T1000 (cell line): ENCODE measurements around the gene RASD2.

Experiments
- DNase-seq: peaks from one replicate; lab custom pipeline; 2025; ENCODE audit warnings: mixed read lengths; lab: John Stamatoyannopoulos, UW

Gene RASD2

GRCh38 chr22:35541254-35541748 is 670 bp downstream of the RASD2 start:
- DNase-seq = no peak

- no peak for DNase-seq
Observed at GRCh38 chr22:35542157-35542938, 1.7 kb downstream of the RASD2 start.

DNA sequence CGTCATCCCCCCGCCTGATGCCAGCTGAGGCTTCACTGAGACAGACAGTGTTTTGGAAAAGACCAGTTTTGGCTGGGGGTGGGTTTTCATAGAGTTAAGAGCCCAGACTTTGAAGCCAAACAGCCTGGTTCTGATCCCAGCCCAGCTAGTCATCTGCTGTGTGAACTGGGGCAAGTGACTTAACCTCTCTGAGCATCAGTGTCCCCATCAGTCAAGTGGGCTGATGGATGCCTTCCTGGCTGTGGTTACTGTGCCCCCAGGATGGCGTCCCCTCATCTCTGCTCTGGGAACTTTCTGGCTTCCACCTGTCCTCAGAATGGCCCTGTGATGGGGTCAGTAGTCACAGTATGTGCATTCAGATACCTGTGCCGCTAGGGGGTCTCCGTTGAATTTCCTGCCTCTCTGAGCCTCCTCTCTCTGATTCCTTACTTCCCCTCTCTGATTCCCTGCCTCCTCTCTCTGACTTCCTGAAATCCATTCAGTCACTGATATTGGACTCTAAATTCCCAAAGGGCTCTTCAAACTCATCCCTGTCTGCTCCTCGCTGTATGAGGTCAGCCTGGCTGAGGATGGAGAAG is 2.4 kb downstream of the RASD2 start:
- no peak for DNase-seq

DNA sequence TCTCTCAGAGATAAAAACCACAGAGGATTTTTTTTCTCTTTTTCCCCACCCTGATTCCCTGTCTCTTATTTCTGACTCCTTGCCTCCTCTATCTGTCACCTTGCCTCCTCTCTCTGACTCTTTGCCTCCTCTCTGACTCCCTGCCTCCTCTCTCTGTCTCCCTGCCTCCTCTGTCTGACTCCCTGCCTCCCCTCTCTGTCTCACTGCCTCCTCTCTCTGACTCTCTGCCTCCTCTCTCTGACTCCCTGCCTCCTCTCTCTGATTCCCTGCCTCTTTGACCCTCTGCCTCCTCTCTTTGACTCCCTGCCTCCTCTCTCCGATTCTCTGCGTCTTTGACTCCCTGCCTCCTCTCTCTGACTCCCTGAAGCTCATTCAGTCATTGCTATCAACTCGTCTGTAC is 3.1 kb downstream of the RASD2 start:
- no peak for DNase-seq

DNA sequence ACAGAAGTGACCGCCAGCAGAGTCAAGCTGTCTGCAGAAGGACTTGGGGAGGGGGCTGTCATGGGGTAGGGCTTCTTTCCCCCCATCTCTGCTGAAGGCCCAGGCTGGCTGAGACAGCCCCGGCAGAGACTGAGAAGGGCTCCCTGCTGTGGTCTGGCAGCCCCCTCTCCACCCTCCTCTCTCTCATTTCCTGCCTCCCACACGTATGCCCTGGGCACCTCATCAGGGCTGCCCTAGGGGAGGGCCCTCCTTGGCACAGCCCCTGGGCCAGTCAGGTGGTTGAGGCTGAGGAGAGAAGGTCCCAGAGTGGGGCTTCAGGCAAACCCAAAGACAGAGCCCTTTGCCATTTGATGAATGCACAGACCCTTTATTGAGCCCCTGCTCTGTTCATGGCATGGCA is 3.6 kb downstream of the RASD2 start:
- no peak for DNase-seq

DNA sequence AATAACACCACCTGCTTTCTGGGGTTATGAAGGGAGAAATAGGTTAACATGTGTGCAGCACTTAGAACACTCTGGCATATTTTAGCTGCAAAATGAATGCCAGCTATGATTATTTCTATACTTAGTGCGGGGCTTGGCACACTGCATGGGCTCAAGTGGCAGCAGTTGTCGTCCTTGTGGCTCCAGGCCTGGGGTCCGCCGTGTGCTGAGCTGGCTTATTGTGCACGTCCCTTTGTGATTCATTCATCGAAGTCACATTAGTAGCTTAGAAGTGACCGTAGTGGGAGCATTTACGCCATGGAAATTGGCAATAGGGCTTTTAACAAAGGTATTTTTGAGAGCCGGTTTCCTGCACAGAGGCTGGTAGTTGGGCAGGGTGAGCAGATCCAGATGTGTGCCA is 4.2 kb downstream of the RASD2 start:
- no peak for DNase-seq

DNA sequence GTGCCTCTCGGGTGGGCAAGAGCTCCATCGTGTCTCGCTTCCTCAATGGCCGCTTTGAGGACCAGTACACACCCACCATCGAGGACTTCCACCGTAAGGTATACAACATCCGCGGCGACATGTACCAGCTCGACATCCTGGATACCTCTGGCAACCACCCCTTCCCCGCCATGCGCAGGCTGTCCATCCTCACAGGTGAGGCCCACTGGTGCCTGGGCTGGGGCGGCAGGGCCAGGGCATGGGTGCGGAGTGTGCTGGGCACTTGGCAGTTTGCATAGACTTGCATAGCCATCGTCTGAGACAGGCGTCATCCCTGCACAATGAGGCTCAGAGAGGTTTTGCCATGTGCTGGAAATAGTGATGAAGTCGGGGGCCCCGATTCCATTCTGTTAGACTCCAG is 6.3 kb downstream of the RASD2 start:
- no peak for DNase-seq

- no peak for DNase-seq
Observed at GRCh38 chr22:35547987-35548721, 7.5 kb downstream of the RASD2 start.

DNA sequence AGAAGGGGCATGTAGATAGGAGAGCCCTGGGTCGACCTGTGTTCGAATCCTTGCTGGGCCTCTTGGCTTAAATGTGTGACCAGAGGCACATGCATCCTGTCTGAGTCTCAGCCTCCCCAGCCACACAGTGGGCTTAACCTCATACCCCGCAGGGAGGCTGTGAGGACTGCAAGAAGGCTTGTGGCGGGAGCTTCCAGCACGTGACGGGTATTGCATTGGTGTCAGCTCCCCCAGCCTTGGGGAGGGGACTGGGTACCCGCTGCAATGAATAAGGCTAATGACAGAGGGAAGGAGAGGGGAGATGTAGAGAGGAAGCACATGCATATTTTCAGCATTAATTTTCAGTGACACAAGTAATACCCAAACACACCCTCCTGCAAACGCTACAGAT is 8.1 kb downstream of the RASD2 start:
- DNase-seq = no peak

GRCh38 chr22:35549328-35549727 is 8.7 kb downstream of the RASD2 start:
- DNase-seq = no peak

DNA sequence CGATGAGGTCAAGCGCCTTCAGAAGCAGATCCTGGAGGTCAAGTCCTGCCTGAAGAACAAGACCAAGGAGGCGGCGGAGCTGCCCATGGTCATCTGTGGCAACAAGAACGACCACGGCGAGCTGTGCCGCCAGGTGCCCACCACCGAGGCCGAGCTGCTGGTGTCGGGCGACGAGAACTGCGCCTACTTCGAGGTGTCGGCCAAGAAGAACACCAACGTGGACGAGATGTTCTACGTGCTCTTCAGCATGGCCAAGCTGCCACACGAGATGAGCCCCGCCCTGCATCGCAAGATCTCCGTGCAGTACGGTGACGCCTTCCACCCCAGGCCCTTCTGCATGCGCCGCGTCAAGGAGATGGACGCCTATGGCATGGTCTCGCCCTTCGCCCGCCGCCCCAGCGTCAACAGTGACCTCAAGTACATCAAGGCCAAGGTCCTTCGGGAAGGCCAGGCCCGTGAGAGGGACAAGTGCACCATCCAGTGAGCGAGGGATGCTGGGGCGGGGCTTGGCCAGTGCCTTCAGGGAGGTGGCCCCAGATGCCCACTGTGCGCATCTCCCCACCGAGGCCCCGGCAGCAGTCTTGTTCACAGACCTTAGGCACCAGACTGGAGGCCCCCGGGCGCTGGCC is 11.0 kb downstream of the RASD2 start:
- no peak for DNase-seq

DNA sequence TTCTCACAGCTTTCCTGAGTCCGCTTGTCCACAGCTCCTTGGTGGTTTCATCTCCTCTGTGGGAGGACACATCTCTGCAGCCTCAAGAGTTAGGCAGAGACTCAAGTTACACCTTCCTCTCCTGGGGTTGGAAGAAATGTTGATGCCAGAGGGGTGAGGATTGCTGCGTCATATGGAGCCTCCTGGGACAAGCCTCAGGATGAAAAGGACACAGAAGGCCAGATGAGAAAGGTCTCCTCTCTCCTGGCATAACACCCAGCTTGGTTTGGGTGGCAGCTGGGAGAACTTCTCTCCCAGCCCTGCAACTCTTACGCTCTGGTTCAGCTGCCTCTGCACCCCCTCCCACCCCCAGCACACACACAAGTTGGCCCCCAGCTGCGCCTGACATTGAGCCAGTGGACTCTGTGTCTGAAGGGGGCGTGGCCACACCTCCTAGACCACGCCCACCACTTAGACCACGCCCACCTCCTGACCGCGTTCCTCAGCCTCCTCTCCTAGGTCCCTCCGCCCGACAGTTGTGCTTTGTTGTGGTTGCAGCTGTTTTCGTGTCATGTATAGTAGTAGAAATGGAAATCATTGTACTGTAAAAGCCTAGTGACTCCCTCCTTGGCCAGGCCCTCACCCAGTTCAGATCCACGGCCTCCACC is 11.7 kb downstream of the RASD2 start:
- no peak for DNase-seq

DNA sequence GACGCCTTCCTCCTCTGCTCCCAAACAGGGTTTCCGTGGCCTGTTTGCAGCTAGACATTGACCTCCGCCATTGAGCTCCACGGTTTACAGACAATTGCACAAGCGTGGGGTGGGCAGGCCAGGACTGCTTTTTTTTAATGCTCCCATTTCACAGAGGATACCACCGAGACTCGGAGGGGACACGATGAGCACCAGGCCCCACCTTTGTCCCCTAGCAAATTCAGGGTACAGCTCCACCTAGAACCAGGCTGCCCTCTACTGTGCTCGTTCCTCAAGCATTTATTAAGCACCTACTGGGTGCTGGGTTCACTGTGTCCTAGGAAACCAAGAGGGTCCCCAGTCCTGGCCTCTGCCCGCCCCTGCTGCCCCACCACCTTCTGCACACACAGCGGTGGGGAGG is 12.2 kb downstream of the RASD2 start:
- no peak for DNase-seq

- DNase-seq = no peak
Observed at GRCh38 chr22:35553341-35553740, 12.7 kb downstream of the RASD2 start.

DNA sequence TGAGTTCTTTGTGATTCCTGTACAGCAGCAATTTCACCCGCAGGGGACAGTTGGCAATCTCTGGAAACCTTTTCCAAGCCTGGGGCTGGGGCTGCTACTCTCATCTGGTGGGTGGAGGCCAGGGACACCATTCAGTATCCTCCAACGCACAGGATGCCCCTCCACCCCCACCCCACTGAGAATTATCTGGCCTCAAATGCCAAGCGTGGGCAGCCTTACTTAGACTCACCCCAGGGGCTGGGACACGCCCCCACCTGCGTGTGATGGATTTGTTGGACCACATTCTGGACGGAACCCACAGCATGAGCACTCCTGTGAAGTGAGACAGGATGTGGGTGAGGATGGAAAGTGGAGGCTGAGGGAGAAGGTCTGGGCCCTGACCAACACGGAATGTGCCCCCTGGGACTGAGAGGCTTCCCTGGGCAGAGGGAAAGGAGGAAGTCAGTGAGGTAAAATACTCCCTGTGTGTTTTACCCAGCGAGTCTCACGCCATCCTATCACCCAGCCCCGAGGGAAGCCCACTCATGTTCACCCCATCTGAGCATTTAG is 13.7 kb downstream of the RASD2 start:
- no peak for DNase-seq

- DNase-seq = no peak
Observed at GRCh38 chr22:35555483-35555890, 14.9 kb downstream of the RASD2 start.

DNA sequence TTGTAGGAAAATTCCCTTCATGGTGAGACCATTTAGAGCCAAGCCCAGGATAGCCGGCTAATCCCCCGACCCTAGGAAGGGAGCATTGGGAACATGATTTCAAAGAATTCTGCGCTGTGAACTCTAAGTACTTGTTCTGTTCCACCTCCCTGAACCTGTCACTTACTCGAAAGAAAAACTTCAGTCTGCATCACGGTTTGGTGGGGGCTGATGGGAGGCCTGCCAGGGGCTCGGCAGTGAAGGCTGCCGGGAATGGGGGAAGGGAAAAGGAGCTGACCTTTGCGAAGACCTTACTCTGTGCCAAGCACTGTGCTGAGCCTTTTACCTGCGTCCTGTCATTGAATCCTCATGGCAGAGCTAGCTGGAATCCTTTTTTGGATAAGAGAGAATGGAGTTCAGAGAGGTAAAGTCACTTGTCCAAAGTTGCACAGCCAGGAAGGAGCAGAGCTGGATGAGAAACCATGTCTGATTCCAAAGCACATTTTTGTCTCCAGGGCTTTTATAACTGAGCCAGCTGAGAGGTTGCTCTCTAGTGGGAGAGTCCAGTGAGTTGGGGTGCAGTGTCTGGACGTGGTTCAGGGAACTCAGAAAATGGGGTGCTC is 15.4 kb downstream of the RASD2 start:
- no peak for DNase-seq

DNA sequence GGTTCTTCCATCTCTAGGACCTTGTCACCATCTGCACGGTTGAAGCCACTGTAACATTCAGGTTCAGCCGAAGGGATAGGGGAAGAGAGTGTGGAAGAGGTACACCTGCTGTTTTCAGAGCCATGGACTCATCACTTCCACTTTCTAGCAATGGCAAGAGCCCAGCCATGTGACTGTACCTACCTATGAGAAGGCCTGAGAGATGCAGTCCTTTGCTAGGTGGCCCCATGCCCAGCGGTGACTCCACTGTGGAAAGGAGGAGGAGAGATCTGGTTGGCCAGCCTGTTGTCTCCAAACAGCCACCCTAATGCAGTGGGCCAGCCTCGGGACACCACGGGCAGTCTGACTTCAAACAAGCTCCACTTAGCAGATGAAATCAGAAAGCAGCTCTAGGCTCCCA is 16.0 kb downstream of the RASD2 start:
- no peak for DNase-seq

DNA sequence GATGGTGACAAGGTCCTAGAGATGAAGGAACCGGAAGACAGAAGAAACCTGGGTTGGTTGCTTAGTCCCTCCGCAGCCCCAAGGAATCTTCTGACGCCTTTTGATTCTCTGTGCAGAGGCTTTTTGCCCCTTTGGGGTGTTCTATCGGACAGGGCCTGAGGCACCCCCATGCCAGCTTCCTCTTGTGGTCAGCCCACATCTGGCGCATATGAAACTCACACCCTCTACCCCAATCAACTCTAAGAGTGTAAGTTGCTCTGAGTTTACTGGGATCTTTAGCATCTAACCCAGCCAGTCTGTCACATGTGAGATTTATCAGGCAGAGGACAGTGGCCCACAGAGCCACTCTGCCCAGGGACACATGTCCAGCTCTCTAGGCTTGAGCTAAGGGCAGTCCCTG is 17.4 kb downstream of the RASD2 start:
- DNase-seq = no peak

GRCh38 chr22:35558719-35559118 is 18.1 kb downstream of the RASD2 start:
- no peak for DNase-seq

DNA sequence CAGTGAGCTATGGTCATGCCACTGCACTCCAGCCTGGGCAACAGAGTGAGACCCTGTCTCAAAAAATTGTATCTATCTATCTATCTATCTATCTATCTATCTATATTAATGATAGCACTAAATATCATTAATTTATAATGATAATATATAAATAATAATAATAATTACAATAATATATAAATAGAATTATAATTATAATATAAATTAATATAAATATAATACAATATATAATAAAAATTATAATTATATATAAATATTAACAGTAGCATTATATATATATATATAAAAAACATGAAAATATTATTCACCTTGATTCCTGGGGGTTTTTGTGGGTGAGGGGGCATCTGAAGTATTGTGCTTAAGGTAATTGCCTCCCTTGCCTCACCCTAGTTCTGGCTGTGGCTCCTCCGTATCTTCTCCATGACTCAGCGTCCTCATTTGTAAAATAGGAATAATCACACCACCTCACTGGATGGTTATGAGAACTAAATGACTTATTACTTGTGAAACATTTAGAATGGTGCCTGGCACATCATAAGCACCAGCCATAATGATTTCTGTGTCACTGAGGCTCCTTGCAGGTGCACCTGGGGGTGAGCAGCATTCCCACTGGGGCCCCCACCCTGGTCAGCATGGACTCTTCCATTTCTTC is 18.8 kb downstream of the RASD2 start:
- no peak for DNase-seq
